DND-41 (cell line): Measurements from ENCODE around the gene SENP7.

ENCODE experiments used
- ATAC-seq: fragments of 200-7000 bp; cut with Tn5 transposase; 3 replicates; pipeline ENCODE4 v1.9.1; 2021; ENCODE audit warnings: low read depth; ENCODE audit not compliant: insufficient read depth
- DNase-seq: peaks from one replicate; pipeline ENCODE4 v3.0.0-alpha.2; 2020
- H2AFZ ChIP-seq: 2 replicates; pipeline ENCODE4 v1.6.0; 2012; ENCODE audit warnings: low read depth, low read length
- H3K27ac ChIP-seq: 2 replicates; pipeline ENCODE4 v1.5.1; 2012; ENCODE audit warnings: low read length, inconsistent platforms
- H3K27me3 ChIP-seq: fragments of 200-600 bp; sonication (generic); 2 replicates; pipeline ENCODE4 v1.6.0; 2012; ENCODE audit warnings: low read length, mild to moderate bottlenecking, inconsistent platforms; ENCODE audit not compliant: insufficient read depth, poor library complexity
- H3K36me3 ChIP-seq: 2 replicates; pipeline ENCODE4 v1.5.1; 2012; ENCODE audit warnings: low read length, inconsistent platforms; ENCODE audit not compliant: insufficient read depth
- H3K4me1 ChIP-seq: 2 replicates; pipeline ENCODE4 v1.5.1; 2012; ENCODE audit warnings: mild to moderate bottlenecking, low read length; ENCODE audit not compliant: insufficient read depth
- H3K4me2 ChIP-seq: 2 replicates; pipeline ENCODE4 v1.6.0; 2012; ENCODE audit warnings: mild to moderate bottlenecking, moderate library complexity, low read length, inconsistent platforms; ENCODE audit not compliant: insufficient read depth
- H3K4me3 ChIP-seq, 2 experiments: fragments of 200-600 bp in 1 of 2; shearing (Covaris generic) in 1 of 2; 2 replicates each; pipeline ENCODE4 v1.5.1; 2012 to 2016; ENCODE audit warnings: inconsistent platforms in 2 of 2, low read length in 2 of 2, mild to moderate bottlenecking in 2 of 2, low read depth in 1 of 2, moderate library complexity in 1 of 2
- H3K79me2 ChIP-seq: 2 replicates; pipeline ENCODE4 v1.6.0; 2012; ENCODE audit warnings: low read length, inconsistent platforms; ENCODE audit not compliant: insufficient read depth
- H3K9ac ChIP-seq: 2 replicates; pipeline ENCODE4 v1.6.0; 2012; ENCODE audit warnings: low read depth, mild to moderate bottlenecking, inconsistent platforms, low read length, moderate library complexity
- H3K9me3 ChIP-seq: 2 replicates; pipeline ENCODE4 v1.5.1; 2012; ENCODE audit warnings: low read length, moderate library complexity, mild to moderate bottlenecking, inconsistent platforms; ENCODE audit not compliant: insufficient read depth, severe bottlenecking
- H4K20me1 ChIP-seq: 2 replicates; pipeline ENCODE4 v1.6.0; 2012; ENCODE audit warnings: low read length; ENCODE audit not compliant: insufficient read depth
- EZH2 ChIP-seq: IDR thresholded peaks from 3 replicates; pipeline ENCODE4 v1.6.1; 2012; ENCODE audit warnings: borderline replicate concordance, low read depth, mild to moderate bottlenecking, moderate library complexity, low read length, inconsistent platforms; ENCODE audit not compliant: severe bottlenecking
- TF ChIP-seq, protein P1 (sequence below): IDR thresholded peaks from 2 replicates; pipeline ENCODE4 v1.5.1; 2012; ENCODE audit warnings: borderline replicate concordance, low read length, moderate library complexity, mild to moderate bottlenecking; ENCODE audit not compliant: poor library complexity, severe bottlenecking; ENCODE audit errors: extremely low read depth

The SENP7 gene

DNA sequence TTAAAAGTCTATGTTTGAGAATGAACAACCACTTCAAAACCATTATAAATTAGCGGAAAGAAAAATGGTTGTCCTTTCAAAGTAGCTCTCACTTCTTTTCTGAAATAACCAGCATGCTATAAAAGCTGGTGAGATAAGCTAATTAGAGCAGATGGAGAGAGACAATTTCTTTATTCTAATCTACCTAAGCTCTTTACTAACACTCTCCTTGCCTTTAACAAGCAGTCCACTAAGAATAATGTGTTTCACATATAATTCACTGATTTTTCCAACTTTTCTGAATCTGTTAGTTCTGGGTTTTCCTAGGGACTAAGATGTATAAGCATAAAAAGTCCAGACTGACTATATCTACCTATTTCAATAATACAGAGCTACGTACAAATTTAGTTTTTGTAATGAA lies 192.5 kb downstream of the SENP7 start, which contains the start of gene IMPG2:
IMPG2 (minus strand) TSS at position 101 of the 400 bp plus-strand sequence. CDS start 203 bp downstream, outside the sequence.
- ATAC-seq (no peak), DNase-seq (no peak)
- H3K27ac ChIP-seq = no peak within 1 kb of the TSS
- no peak for TF ChIP-seq EZH2
- TF ChIP-seq, protein P1, sequence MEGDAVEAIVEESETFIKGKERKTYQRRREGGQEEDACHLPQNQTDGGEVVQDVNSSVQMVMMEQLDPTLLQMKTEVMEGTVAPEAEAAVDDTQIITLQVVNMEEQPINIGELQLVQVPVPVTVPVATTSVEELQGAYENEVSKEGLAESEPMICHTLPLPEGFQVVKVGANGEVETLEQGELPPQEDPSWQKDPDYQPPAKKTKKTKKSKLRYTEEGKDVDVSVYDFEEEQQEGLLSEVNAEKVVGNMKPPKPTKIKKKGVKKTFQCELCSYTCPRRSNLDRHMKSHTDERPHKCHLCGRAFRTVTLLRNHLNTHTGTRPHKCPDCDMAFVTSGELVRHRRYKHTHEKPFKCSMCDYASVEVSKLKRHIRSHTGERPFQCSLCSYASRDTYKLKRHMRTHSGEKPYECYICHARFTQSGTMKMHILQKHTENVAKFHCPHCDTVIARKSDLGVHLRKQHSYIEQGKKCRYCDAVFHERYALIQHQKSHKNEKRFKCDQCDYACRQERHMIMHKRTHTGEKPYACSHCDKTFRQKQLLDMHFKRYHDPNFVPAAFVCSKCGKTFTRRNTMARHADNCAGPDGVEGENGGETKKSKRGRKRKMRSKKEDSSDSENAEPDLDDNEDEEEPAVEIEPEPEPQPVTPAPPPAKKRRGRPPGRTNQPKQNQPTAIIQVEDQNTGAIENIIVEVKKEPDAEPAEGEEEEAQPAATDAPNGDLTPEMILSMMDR = no peak
- H3K27me3 ChIP-seq = no peaks in the 10 kb centered on the region
- H3K4me1 ChIP-seq = no peaks in the 10 kb centered on the region
- H3K9ac ChIP-seq = no peak within 1 kb of the TSS
- H3K36me3 ChIP-seq = no peaks in the 10 kb centered on the region
- H4K20me1 ChIP-seq = no peaks in the 10 kb centered on the region
- no peak within 1 kb of the TSS for H2AFZ ChIP-seq
- no peak within 1 kb of the TSS for H3K4me3 ChIP-seq
- H3K9me3 ChIP-seq = no peaks in the 10 kb centered on the region
- no peaks in the 10 kb centered on the region for H3K79me2 ChIP-seq
- H3K4me2 ChIP-seq = no peak within 1 kb of the TSS

GRCh38 chr3:101319531-101319930 lies 193.5 kb downstream of the SENP7 start:
- no peaks in the 10 kb centered on the region for H3K27me3 ChIP-seq
- no peaks in the 10 kb centered on the region for H3K4me1 ChIP-seq
- no peaks in the 10 kb centered on the region for H3K9me3 ChIP-seq
- H3K4me2 ChIP-seq = no peak overlapping the region
- DNase-seq (no peak), ATAC-seq (no peak)
- no peak overlapping the region for H3K9ac ChIP-seq
- H3K27ac ChIP-seq = no peak overlapping the region
- no peaks in the 10 kb centered on the region for H4K20me1 ChIP-seq
- no peaks in the 10 kb centered on the region for H3K36me3 ChIP-seq
- no peak overlapping the region for H3K4me3 ChIP-seq
- no peak for TF ChIP-seq EZH2
- TF ChIP-seq, protein P1 = no peak
- no peak overlapping the region for H2AFZ ChIP-seq
- no peaks in the 10 kb centered on the region for H3K79me2 ChIP-seq

GRCh38 chr3:101312545-101312944 lies 200.5 kb downstream of the SENP7 start:
- no peaks in the 10 kb centered on the region for H3K36me3 ChIP-seq
- no peak overlapping the region for H3K4me3 ChIP-seq
- no peaks in the 10 kb centered on the region for H3K4me1 ChIP-seq
- H3K79me2 ChIP-seq = no peaks in the 10 kb centered on the region
- no peak overlapping the region for H3K27ac ChIP-seq
- no peaks in the 10 kb centered on the region for H3K27me3 ChIP-seq
- no peak overlapping the region for H2AFZ ChIP-seq
- no peak for DNase-seq
- H4K20me1 ChIP-seq = no peaks in the 10 kb centered on the region
- H3K9me3 ChIP-seq = peaks cover 9% of the 10 kb centered on the region
- no peak for ATAC-seq
- TF ChIP-seq, protein P1 = no peak
- TF ChIP-seq EZH2 = no peak
- H3K9ac ChIP-seq = no peak overlapping the region
- no peak overlapping the region for H3K4me2 ChIP-seq

- Histone ChIP-seq H3K4me3 (no peak overlapping the region), H3K9me3 (peaks cover 9% of the 10 kb centered on the region), H2AFZ (no peak overlapping the region), H3K4me2 (no peak overlapping the region), H3K79me2 (no peaks in the 10 kb centered on the region), H3K9ac (no peak overlapping the region), H3K36me3 (no peaks in the 10 kb centered on the region), H3K4me1 (no peaks in the 10 kb centered on the region), H3K27ac (no peak overlapping the region), H4K20me1 (no peaks in the 10 kb centered on the region), H3K27me3 (no peaks in the 10 kb centered on the region)
- ATAC-seq (no peak), DNase-seq (no peak)
- TF ChIP-seq, protein P1 = no peak
Measured at GRCh38 chr3:101311676-101312075, 201.3 kb downstream of the SENP7 start.
